Testis (tissue), 3 donors: Measurements from ENCODE around the gene ANKRD13D. TPM values are rescaled to one million over a fixed set of nuclear protein-coding genes. Genes with fewer than 3 reads are reported as not detected.

ENCODE experiments used
- DNase-seq: peaks from one replicate; pipeline ENCODE4 v3.0.0-alpha.2; 2019
- H3K27ac ChIP-seq, 2 donors: fragments of 200-600 bp; sonication (generic); one replicate each; pipeline ENCODE4 v1.5.1; 2019
- H3K27me3 ChIP-seq: fragments of 200-600 bp; sonication (generic); one replicate; pipeline ENCODE4 v1.5.1; 2019
- H3K36me3 ChIP-seq: fragments of 200-600 bp; sonication (generic); one replicate; pipeline ENCODE4 v1.5.1; 2017; ENCODE audit warnings: low read depth; ENCODE audit errors: missing control alignments
- H3K4me1 ChIP-seq: fragments of 200-600 bp; sonication (generic); one replicate; pipeline ENCODE4 v1.5.1; 2019
- H3K4me3 ChIP-seq, 2 donors: fragments of 200-600 bp; sonication (generic); one replicate each; pipeline ENCODE4 v1.5.1; 2017 to 2019
- H3K9me3 ChIP-seq: fragments of 200-600 bp; sonication (generic); one replicate; pipeline ENCODE4 v1.5.1; 2017
- CTCF ChIP-seq, 3 experiments: fragments of 450-650 bp in 2 of 3; fragments of 200-600 bp in 1 of 3; sonication (generic) in 1 of 3; IDR thresholded peaks; one replicate each; pipeline ENCODE4 v1.5.1; 2016 to 2019; ENCODE audit warnings: antibody characterized with exemption in 3 of 3, mild to moderate bottlenecking in 2 of 3, moderate library complexity in 1 of 3
- POLR2A ChIP-seq: fragments of 450-650 bp; IDR thresholded peaks from one replicate; pipeline ENCODE4 v1.6.1; 2017; ENCODE audit warnings: antibody characterized with exemption, mild to moderate bottlenecking, moderate library complexity
- WGBS, 2 donors: methylation state at CpG; one replicate each; pipeline ENCODE4 v1.1.5; 2018; 5-methylcytosine and 5-hydroxymethylcytosine counted together
- intact Hi-C: fragments of 100-400 bp; cut with DNase I; formaldehyde crosslinking; loops from one replicate; pipeline ENCODE4 v1.15.1; 2023; ENCODE audit warnings: low total_unique reads
- polyA plus RNA-seq: library from polyadenylated mRNA; stranded (reverse); fragments of 350-450 nt; fragmentation: Illumina TruSeq; extraction: RNeasy Lipid Tissue Mini Kit (QIAGEN cat#74804); gene quantifications from one replicate; pipeline ENCODE4 v1.2.3, GENCODE V29; 2014; ENCODE audit warnings: low read depth, low replicate concordance; ENCODE audit not compliant: insufficient read depth
- total RNA-seq, 2 donors: library from RNA; depleted of rRNA; stranded (reverse); fragments of >200 nt; gene quantifications; one replicate each; pipeline ENCODE4 v1.2.3, GENCODE V29; 2016

ANKRD13D gene
- total and polyA plus RNA-seq, 3 donors from 2014 or later: 32.8 to 73.3 (median 66.2) TPM

- H3K27ac ChIP-seq: peak overlapping the region; percentile 52 to 74
- no peak for DNase-seq
- intact Hi-C loops: no loop called here
Observed at GRCh38 chr11:67272327-67273259, 16.5 kb upstream of the ANKRD13D start.

GRCh38 chr11:67273260-67273990 lies 15.7 kb upstream of the ANKRD13D start:
- Histone ChIP-seq H3K9me3 (no peaks in the 10 kb centered on the region), H3K4me1 (peaks cover 95% of the 10 kb centered on the region), H3K4me3 (no peak overlapping the region), H3K27me3 (no peaks in the 10 kb centered on the region), H3K36me3 (no peaks in the 10 kb centered on the region), H3K27ac (peak overlapping the region; percentile 52 to 74)
- no peak for TF ChIP-seq POLR2A
- 33 to 50% methylated on average over 12 to 14 of the region's 14 CpGs for WGBS, 2 donors
- intact Hi-C loops: no loop called here
- no peak for DNase-seq

More at GRCh38 chr11:67272327-67273259, 16.5 kb upstream of the ANKRD13D start:
- Histone ChIP-seq H3K27me3 (no peaks in the 10 kb centered on the region), H3K4me1 (peaks cover 97% of the 10 kb centered on the region), H3K36me3 (no peaks in the 10 kb centered on the region), H3K9me3 (no peaks in the 10 kb centered on the region), H3K4me3 (no peak overlapping the region)
- WGBS, 2 donors: 69 to 72% methylated on average over 2 to 23 of the region's 23 CpGs
- no peak for TF ChIP-seq CTCF (IDR thresholded peaks at IDR 0.05)
- no peak for TF ChIP-seq POLR2A

- no peak overlapping the region for H3K4me3 ChIP-seq
- intact Hi-C loops: no loop called here
- no peaks in the 10 kb centered on the region for H3K9me3 ChIP-seq
- TF ChIP-seq CTCF (IDR thresholded peaks at IDR 0.05) (no peak), POLR2A (no peak)
- 35 to 44% methylated on average over 20 to 35 of the region's 35 CpGs for WGBS, 2 donors
- peak overlapping the region; percentile 70 to 74 for H3K27ac ChIP-seq
- H3K4me1 ChIP-seq: peaks cover 83% of the 10 kb centered on the region
- H3K36me3 ChIP-seq: no peaks in the 10 kb centered on the region
- DNase-seq: no peak
- no peaks in the 10 kb centered on the region for H3K27me3 ChIP-seq
Observed at GRCh38 chr11:67274768-67275605, 14.1 kb upstream of the ANKRD13D start.

GRCh38 chr11:67275606-67276409 lies 13.3 kb upstream of the ANKRD13D start:
- Histone ChIP-seq H3K4me3 (no peak overlapping the region), H3K4me1 (peaks cover 75% of the 10 kb centered on the region), H3K27ac (peak overlapping the region; percentile 70 to 74), H3K9me3 (no peaks in the 10 kb centered on the region), H3K27me3 (no peaks in the 10 kb centered on the region), H3K36me3 (no peaks in the 10 kb centered on the region)
- DNase-seq: no peak
- 76 to 77% methylated on average over 15 to 17 of the region's 17 CpGs for WGBS, 2 donors
- intact Hi-C loops: no loop called here
- TF ChIP-seq CTCF (IDR thresholded peaks at IDR 0.05): no peak
- TF ChIP-seq POLR2A: no peak
